Measurements from ENCODE around the gene GLYATL1B.

GLYATL1B gene

DNA sequence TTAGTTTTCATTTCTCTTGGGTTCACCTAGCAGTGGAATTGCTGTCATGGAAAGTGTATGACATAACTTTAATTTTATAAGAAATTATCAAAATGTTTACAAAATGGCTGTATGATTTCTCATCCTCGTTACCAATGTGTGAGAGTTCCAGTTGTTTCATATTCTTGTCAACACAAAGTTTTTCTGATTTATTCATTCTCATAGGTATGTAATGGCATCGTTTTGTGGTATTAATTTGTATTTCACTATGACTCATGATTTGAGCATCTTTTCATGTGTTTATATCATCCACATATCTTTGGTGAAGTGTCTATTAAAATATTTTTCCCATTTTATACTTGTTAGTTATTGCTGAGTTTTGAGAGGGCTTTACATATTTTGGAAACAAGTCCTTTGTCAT is 26.4 kb downstream of the GLYATL1B start:
- Histone ChIP-seq H3K9me2 (replicated peaks; ENCODE audit: insufficient read depth, low read length) (no peaks in the 10 kb centered on the region), H3K9ac (ENCODE audit: low read length) (no peak overlapping the region), H3K27me3 (ENCODE audit: low read length) (no peaks in the 10 kb centered on the region), H3K79me2 (ENCODE audit: insufficient read depth, low read length) (peaks cover 77% of the 10 kb centered on the region), H3F3A (ENCODE audit: insufficient read depth) (peaks cover 25% of the 10 kb centered on the region; the same call in 1 of the 2 replicates), H2AFZ (ENCODE audit: low read depth, low read length, severe bottlenecking) (no peak overlapping the region), H3K4me3 (ENCODE audit: insufficient read depth, low read length, poor library complexity, severe bottlenecking) (no peak overlapping the region), H3K4me2 (ENCODE audit: low read depth, low read length, poor library complexity, severe bottlenecking) (peak overlapping the region; percentile 92), H4K20me1 (ENCODE audit: low read depth, low read length) (no peaks in the 10 kb centered on the region; the same call in 1 of the 2 replicates), H3K27ac (ENCODE audit: low read depth, low read length) (no peak overlapping the region), H3K36me3 (ENCODE audit: low read length) (peaks cover 94% of the 10 kb centered on the region), H3K9me3 (ENCODE audit: insufficient read depth, low read length) (peaks cover 32% of the 10 kb centered on the region; the same call in 1 of the 2 replicates)
- TF ChIP-seq, protein P1, sequence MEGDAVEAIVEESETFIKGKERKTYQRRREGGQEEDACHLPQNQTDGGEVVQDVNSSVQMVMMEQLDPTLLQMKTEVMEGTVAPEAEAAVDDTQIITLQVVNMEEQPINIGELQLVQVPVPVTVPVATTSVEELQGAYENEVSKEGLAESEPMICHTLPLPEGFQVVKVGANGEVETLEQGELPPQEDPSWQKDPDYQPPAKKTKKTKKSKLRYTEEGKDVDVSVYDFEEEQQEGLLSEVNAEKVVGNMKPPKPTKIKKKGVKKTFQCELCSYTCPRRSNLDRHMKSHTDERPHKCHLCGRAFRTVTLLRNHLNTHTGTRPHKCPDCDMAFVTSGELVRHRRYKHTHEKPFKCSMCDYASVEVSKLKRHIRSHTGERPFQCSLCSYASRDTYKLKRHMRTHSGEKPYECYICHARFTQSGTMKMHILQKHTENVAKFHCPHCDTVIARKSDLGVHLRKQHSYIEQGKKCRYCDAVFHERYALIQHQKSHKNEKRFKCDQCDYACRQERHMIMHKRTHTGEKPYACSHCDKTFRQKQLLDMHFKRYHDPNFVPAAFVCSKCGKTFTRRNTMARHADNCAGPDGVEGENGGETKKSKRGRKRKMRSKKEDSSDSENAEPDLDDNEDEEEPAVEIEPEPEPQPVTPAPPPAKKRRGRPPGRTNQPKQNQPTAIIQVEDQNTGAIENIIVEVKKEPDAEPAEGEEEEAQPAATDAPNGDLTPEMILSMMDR (IDR thresholded peaks at IDR 0.05; ENCODE audit: insufficient read depth, low read length, poor library complexity, severe bottlenecking): no peak

DNA sequence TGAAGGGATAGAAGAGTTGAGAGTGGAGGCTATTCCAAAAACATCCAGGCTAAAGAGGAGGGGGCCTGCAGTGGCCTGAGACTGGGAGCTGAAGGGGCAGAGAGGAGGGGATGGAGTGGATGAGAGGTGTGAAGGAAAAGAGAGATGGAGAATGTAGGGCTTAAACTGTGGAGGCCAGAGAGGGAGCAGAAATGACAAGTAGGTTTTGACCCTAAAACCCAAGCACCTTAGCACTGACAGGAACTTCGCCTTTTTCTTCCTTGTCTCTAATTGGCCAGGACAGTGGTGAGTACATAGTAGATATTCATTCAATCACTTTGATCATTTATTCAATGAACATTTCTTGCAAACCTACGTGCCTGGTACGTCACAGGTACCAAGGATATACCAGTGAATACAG is 28.2 kb downstream of the GLYATL1B start:
- peaks cover 99% of the 10 kb centered on the region for H3K36me3 ChIP-seq (ENCODE audit: low read length)
- H3K27ac ChIP-seq (ENCODE audit: low read depth, low read length): no peak overlapping the region

DNA sequence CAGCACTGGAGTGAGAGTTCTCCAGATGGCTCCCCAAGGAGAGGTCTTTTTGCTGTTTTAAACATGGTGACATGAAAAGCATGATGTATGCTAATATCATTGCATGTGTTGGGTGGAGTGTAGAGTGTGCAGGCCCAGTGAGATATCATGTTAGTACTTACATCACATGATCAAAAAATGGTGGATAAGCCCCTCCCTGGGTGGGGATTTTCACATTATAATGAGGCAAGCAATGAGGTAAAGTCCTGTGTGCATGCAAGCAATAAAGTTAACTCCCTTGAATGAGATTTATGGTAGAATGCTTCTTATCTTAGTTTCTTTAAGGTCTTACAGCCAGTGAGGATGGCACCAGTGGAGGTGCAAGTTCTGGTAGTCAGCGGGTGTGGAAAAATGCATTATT is 29.4 kb downstream of the GLYATL1B start:
- TF ChIP-seq, protein P1 (IDR thresholded peaks at IDR 0.05; ENCODE audit: insufficient read depth, low read length, poor library complexity, severe bottlenecking): no peak
- TF ChIP-seq EZH2phosphoT487 (conservative IDR thresholded peaks at IDR 0.05; ENCODE audit: low read length): no peak
- H3K36me3 ChIP-seq (ENCODE audit: low read length): peaks cover 99% of the 10 kb centered on the region
- no peak overlapping the region for H3K4me3 ChIP-seq (ENCODE audit: insufficient read depth, low read length, poor library complexity, severe bottlenecking)
- H3K27me3 ChIP-seq (ENCODE audit: low read length): no peaks in the 10 kb centered on the region
- H3K9me2 ChIP-seq (replicated peaks; ENCODE audit: insufficient read depth, low read length): no peaks in the 10 kb centered on the region
- H2AFZ ChIP-seq (ENCODE audit: low read depth, low read length, severe bottlenecking): no peak overlapping the region
- H3F3A ChIP-seq (ENCODE audit: insufficient read depth): peaks cover 19% of the 10 kb centered on the region; the same call in 1 of the 2 replicates
- no peaks in the 10 kb centered on the region for H4K20me1 ChIP-seq (ENCODE audit: low read depth, low read length)
- no peak overlapping the region for H3K4me2 ChIP-seq (ENCODE audit: low read depth, low read length, poor library complexity, severe bottlenecking)
- no peak overlapping the region for H3K9ac ChIP-seq (ENCODE audit: low read length)
- peaks cover 66% of the 10 kb centered on the region for H3K79me2 ChIP-seq (ENCODE audit: insufficient read depth, low read length)
- H3K9me3 ChIP-seq (ENCODE audit: insufficient read depth, low read length): peaks cover 56% of the 10 kb centered on the region; the same call in 1 of the 2 replicates
- no peak overlapping the region for H3K27ac ChIP-seq (ENCODE audit: low read depth, low read length)

More for the DNA sequence above, 28.2 kb downstream of the GLYATL1B start:
- Histone ChIP-seq H2AFZ (ENCODE audit: low read depth, low read length, severe bottlenecking) (no peak overlapping the region), H4K20me1 (ENCODE audit: low read depth, low read length) (no peaks in the 10 kb centered on the region), H3K9me3 (ENCODE audit: insufficient read depth, low read length) (peaks cover 48% of the 10 kb centered on the region; the same call in 1 of the 2 replicates), H3K9ac (ENCODE audit: low read length) (no peak overlapping the region), H3F3A (ENCODE audit: insufficient read depth) (peaks cover 25% of the 10 kb centered on the region; the same call in 1 of the 2 replicates), H3K4me2 (ENCODE audit: low read depth, low read length, poor library complexity, severe bottlenecking) (no peak overlapping the region), H3K9me2 (replicated peaks; ENCODE audit: insufficient read depth, low read length) (no peaks in the 10 kb centered on the region), H3K79me2 (ENCODE audit: insufficient read depth, low read length) (peaks cover 68% of the 10 kb centered on the region), H3K27me3 (ENCODE audit: low read length) (no peaks in the 10 kb centered on the region), H3K4me3 (ENCODE audit: insufficient read depth, low read length, poor library complexity, severe bottlenecking) (no peak overlapping the region)
- TF ChIP-seq, protein P1 (IDR thresholded peaks at IDR 0.05; ENCODE audit: insufficient read depth, low read length, poor library complexity, severe bottlenecking): no peak
- no peak for TF ChIP-seq EZH2phosphoT487 (conservative IDR thresholded peaks at IDR 0.05; ENCODE audit: low read length)
